Measurements from ENCODE around the gene TNRC6B.

- TF ChIP-seq CTCF (IDR thresholded peaks at IDR 0.05; ENCODE audit: poor library complexity) (no peak), EZH2phosphoT487 (IDR thresholded peaks at IDR 0.05; ENCODE audit: low read depth, severe bottlenecking, unreplicated experiment) (no peak)
Measured at GRCh38 chr22:40252146-40252545, 74.4 kb downstream of the TNRC6B start.
